Stomach (tissue), 9 donors: Measurements from ENCODE around the gene SRPK3. TPM values are rescaled to one million over a fixed set of nuclear protein-coding genes. Genes with fewer than 3 reads are reported as not detected.

ENCODE experiments used
- DNase-seq, 2 donors: peaks; one replicate each; pipeline versions ENCODE4 v3.0.0 to v3.0.0-alpha.2; 2013 to 2019
- H3K27ac ChIP-seq, 5 donors: fragments of 200-600 bp in 4 of 5; sonication (generic) in 4 of 5; one replicate each; pipeline ENCODE4 v1.5.1; 2013 to 2019; ENCODE audit warnings: mild to moderate bottlenecking in 1 of 5, moderate library complexity in 1 of 5
- H3K27me3 ChIP-seq, 3 donors: fragments of 200-600 bp; sonication (generic); one replicate each; pipeline ENCODE4 v1.5.1; 2017 to 2019; ENCODE audit warnings: mixed run types in 1 of 3
- H3K36me3 ChIP-seq, 4 donors: fragments of 200-600 bp; sonication (generic); 1 replicate in 3 of 4; 2 replicates in 1 of 4; pipeline ENCODE4 v1.5.1; 2016 to 2019
- H3K4me1 ChIP-seq, 4 donors: fragments of 200-600 bp; sonication (generic); one replicate each; pipeline ENCODE4 v1.5.1; 2016 to 2019
- H3K4me3 ChIP-seq, 4 donors: fragments of 200-600 bp; sonication (generic) in 3 of 4; one replicate each; pipeline ENCODE4 v1.5.1; 2016 to 2019; ENCODE audit warnings: mild to moderate bottlenecking in 1 of 4
- H3K9me3 ChIP-seq, 4 donors: fragments of 200-600 bp; sonication (generic); one replicate each; pipeline ENCODE4 v1.5.1; 2016 to 2019
- CTCF ChIP-seq, 7 experiments: fragments of 450-650 bp in 4 of 7; fragments of 200-600 bp in 3 of 7; sonication (generic) in 3 of 7; IDR thresholded peaks; one replicate each; pipeline ENCODE4 v1.5.1; 2016 to 2019; ENCODE audit warnings: antibody characterized with exemption in 7 of 7, control low read depth in 2 of 7, mild to moderate bottlenecking in 1 of 7
- EP300 ChIP-seq: sonication (generic); formaldehyde crosslinking; IDR thresholded peaks from one replicate; pipeline ENCODE4 v1.6.1; 2017; ENCODE audit warnings: antibody characterized with exemption
- POLR2A ChIP-seq, 4 donors: fragments of 450-650 bp; IDR thresholded peaks; one replicate each; pipeline ENCODE4 v1.6.1; 2016; ENCODE audit warnings: antibody characterized with exemption in 4 of 4, control low read depth in 2 of 4, mild to moderate bottlenecking in 1 of 4, moderate library complexity in 1 of 4
- POLR2AphosphoS5 ChIP-seq, 3 donors: sonication (generic); formaldehyde crosslinking; IDR thresholded peaks; one replicate each; pipeline ENCODE4 v1.6.1; 2016; ENCODE audit warnings: antibody characterized with exemption in 3 of 3
- WGBS, 5 donors: extraction: QIAGEN DNeasy Blood & Tissue Kit in 3 of 5; methylation state at CpG; one replicate each; pipeline versions ENCODE4 v1.1.5 to v1.1.7; 2013 to 2018; 5-methylcytosine and 5-hydroxymethylcytosine counted together
- intact Hi-C: fragments of 100-400 bp; cut with DNase I; formaldehyde crosslinking; loops from one replicate; pipeline ENCODE4 v1.15.1; 2023; ENCODE audit warnings: low total_unique reads
- polyA plus RNA-seq, 3 donors: library from polyadenylated mRNA; stranded (reverse); fragments of 200-250 nt; gene quantifications; one replicate each; pipeline ENCODE4 v1.2.3, GENCODE V29; 2013
- total RNA-seq, 5 donors: library from RNA; depleted of rRNA; stranded (reverse); fragments of >200 nt; gene quantifications; one replicate each; pipeline versions ENCODE4 v1.1.0 to v1.2.3, GENCODE V29; 2014 to 2016
- donor health status: healthy with polysubstance abuse.
- donor health status: Bipolar disorder and iron deficiency.
- donor health status: healthy.

SRPK3 gene
- total and polyA plus RNA-seq, 8 donors: 0.35 to 3.6 (median 1.3) TPM; not detected in 2

- Histone ChIP-seq H3K4me1 (peaks cover 0 to 5% (median 2%) of the 10 kb centered on the region in 4 donors), H3K36me3 (peaks cover 0 to 63% (median 12%) of the 10 kb centered on the region in 4 donors), H3K27me3 (peaks cover 0 to 9% (median 3%) of the 10 kb centered on the region in 3 donors), H3K9me3 (no peaks in the 10 kb centered on the region), H3K27ac (no peak overlapping the region), H3K4me3 (no peak overlapping the region)
- intact Hi-C loops: no loop called here
- WGBS, 5 donors: 90 to 95% (median 94%) methylated on average over 26 to 42 of the region's 42 CpGs
- DNase-seq: no peak
- no peak for TF ChIP-seq EP300
Observed at GRCh38 chrX:153775293-153776119, 5.3 kb upstream of the SRPK3 start.

GRCh38 chrX:153776120-153776599 lies 4.7 kb upstream of the SRPK3 start:
- Histone ChIP-seq H3K27ac (no peak overlapping the region), H3K4me3 (no peak overlapping the region), H3K27me3 (peaks cover 0 to 14% (median 3%) of the 10 kb centered on the region in 3 donors), H3K9me3 (no peaks in the 10 kb centered on the region), H3K4me1 (peaks cover 0 to 11% (median 8%) of the 10 kb centered on the region in 4 donors), H3K36me3 (peaks cover 0 to 56% (median 11%) of the 10 kb centered on the region in 4 donors)
- intact Hi-C loops: no loop called here
- 71 to 100% (median 97%) methylated on average over 1 to 16 of the region's 20 CpGs for WGBS, 5 donors
- TF ChIP-seq CTCF (IDR thresholded peaks at IDR 0.05) (no peak), POLR2A (IDR thresholded peaks at IDR 0.05) (no peak), POLR2AphosphoS5 (IDR thresholded peaks at IDR 0.05) (no peak), EP300 (no peak)
- no peak for DNase-seq

GRCh38 chrX:153776611-153777045 lies 4.2 kb upstream of the SRPK3 start:
- DNase-seq: no peak
- Histone ChIP-seq H3K4me3 (no peak overlapping the region), H3K27me3 (peaks cover 0 to 19% (median 3%) of the 10 kb centered on the region in 3 donors), H3K36me3 (peaks cover 0 to 51% (median 11%) of the 10 kb centered on the region in 4 donors), H3K4me1 (peaks cover 0 to 16% (median 13%) of the 10 kb centered on the region in 4 donors), H3K9me3 (no peaks in the 10 kb centered on the region), H3K27ac (no peak overlapping the region)
- 60 to 80% (median 74%) methylated on average over 1 to 16 of the region's 22 CpGs; no CpG with 5 or more reads in 1 of the 5 donors for WGBS, 5 donors
- TF ChIP-seq POLR2A (IDR thresholded peaks at IDR 0.05) (no peak), POLR2AphosphoS5 (IDR thresholded peaks at IDR 0.05) (no peak), CTCF (IDR thresholded peaks at IDR 0.05) (no peak), EP300 (no peak)
- intact Hi-C loops: no loop called here

GRCh38 chrX:153777261-153778090 lies 3.4 kb upstream of the SRPK3 start:
- peaks cover 0 to 43% (median 11%) of the 10 kb centered on the region in 4 donors for H3K36me3 ChIP-seq
- intact Hi-C loops: no loop called here
- H3K9me3 ChIP-seq: no peaks in the 10 kb centered on the region
- H3K4me3 ChIP-seq: no peak overlapping the region
- peaks cover 0 to 25% (median 15%) of the 10 kb centered on the region in 4 donors for H3K4me1 ChIP-seq
- no peak for TF ChIP-seq POLR2AphosphoS5 (IDR thresholded peaks at IDR 0.05)
- TF ChIP-seq EP300: no peak
- TF ChIP-seq CTCF (IDR thresholded peaks at IDR 0.05): no peak
- TF ChIP-seq POLR2A (IDR thresholded peaks at IDR 0.05): no peak
- no peak overlapping the region for H3K27ac ChIP-seq
- DNase-seq: no peak
- H3K27me3 ChIP-seq: peaks cover 0 to 20% (median 3%) of the 10 kb centered on the region in 3 donors
- 84 to 94% (median 88%) methylated on average over 3 to 34 of the region's 34 CpGs for WGBS, 5 donors
